ENCODE results near the gene PLEKHA5.
"Not testable (repeated sequence)": the region's sequence is repeated elsewhere in the genome, so short reads cannot be mapped to it uniquely, and the experiment has no call there.

PLEKHA5 gene

DNA sequence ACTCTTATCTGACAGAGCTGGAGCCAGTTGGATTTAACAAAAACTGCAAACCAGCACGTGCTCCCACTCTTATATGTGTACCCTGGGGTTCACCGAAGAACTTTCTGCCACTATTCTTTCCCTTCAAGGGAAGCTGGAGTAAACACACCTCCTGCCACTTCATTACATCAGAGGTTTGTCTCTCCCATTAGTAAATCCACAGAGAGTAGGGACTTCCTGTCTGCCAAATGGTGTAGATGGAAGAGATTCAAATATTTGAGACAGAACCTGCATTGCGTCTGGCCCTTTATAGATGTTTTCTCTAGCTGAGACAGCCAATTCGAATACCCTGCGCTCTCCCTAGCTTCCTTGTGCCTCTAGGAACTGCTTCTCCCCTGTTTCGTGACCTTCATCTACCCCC lies 280.7 kb downstream of the PLEKHA5 start:
- Histone ChIP-seq H3K4me3 (ENCODE audit: insufficient read depth, low read depth, low read length) (no peak overlapping the region), H3K27me3 (ENCODE audit: control insufficient read depth, insufficient read depth, low read length, poor library complexity, severe bottlenecking) (no peaks in the 10 kb centered on the region), H3K4me1 (ENCODE audit: control insufficient read depth, insufficient read depth, low read length) (peaks cover 4% of the 10 kb centered on the region), H3K36me3 (ENCODE audit: control insufficient read depth, insufficient read depth, low read length) (no peaks in the 10 kb centered on the region), H3K9me3 (ENCODE audit: control insufficient read depth, low read length) (no peaks in the 10 kb centered on the region), H3K27ac (ENCODE audit: insufficient read depth, low read depth, low read length, poor library complexity, severe bottlenecking) (no peak overlapping the region)
- 75 to 82% methylated on average over 6 of the region's 6 CpGs for WGBS, 2 experiments

DNA sequence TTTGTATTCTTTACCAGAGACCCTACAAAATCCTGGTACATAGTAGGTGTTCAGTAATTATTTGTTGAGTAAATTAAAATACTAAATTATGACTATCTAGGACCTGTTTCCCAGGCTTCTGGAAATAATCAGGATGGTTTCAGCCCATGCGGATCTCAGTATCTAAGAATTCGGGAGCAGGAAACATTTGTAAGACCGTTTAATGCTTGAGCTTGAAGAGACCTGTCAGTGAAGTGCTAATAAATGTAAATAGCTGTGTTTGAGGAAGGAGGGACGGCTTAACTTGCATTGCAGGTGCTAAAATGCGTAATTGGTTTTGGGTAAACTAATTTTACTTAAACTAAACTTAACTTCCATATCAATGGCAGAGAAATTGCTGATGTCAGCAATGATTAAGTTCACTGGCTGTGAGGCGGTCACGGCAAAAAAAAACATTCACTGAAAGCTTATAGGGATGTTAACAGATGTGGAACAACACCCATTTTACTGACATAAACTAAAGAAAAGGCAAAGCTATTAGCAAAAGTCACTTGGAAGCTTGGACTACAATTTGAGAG lies 281.2 kb downstream of the PLEKHA5 start:
- no peak overlapping the region for H3K27ac ChIP-seq (ENCODE audit: insufficient read depth, low read depth, low read length, poor library complexity, severe bottlenecking)
- 43 to 61% methylated on average over 4 to 7 of the region's 7 CpGs for WGBS, 2 experiments
- no peaks in the 10 kb centered on the region for H3K36me3 ChIP-seq (ENCODE audit: control insufficient read depth, insufficient read depth, low read length)
- no peaks in the 10 kb centered on the region for H3K9me3 ChIP-seq (ENCODE audit: control insufficient read depth, low read length)
- H3K4me1 ChIP-seq (ENCODE audit: control insufficient read depth, insufficient read depth, low read length) = peaks cover 4% of the 10 kb centered on the region
- H3K27me3 ChIP-seq (ENCODE audit: control insufficient read depth, insufficient read depth, low read length, poor library complexity, severe bottlenecking) = no peaks in the 10 kb centered on the region
- H3K4me3 ChIP-seq (ENCODE audit: insufficient read depth, low read depth, low read length) = no peak overlapping the region

DNA sequence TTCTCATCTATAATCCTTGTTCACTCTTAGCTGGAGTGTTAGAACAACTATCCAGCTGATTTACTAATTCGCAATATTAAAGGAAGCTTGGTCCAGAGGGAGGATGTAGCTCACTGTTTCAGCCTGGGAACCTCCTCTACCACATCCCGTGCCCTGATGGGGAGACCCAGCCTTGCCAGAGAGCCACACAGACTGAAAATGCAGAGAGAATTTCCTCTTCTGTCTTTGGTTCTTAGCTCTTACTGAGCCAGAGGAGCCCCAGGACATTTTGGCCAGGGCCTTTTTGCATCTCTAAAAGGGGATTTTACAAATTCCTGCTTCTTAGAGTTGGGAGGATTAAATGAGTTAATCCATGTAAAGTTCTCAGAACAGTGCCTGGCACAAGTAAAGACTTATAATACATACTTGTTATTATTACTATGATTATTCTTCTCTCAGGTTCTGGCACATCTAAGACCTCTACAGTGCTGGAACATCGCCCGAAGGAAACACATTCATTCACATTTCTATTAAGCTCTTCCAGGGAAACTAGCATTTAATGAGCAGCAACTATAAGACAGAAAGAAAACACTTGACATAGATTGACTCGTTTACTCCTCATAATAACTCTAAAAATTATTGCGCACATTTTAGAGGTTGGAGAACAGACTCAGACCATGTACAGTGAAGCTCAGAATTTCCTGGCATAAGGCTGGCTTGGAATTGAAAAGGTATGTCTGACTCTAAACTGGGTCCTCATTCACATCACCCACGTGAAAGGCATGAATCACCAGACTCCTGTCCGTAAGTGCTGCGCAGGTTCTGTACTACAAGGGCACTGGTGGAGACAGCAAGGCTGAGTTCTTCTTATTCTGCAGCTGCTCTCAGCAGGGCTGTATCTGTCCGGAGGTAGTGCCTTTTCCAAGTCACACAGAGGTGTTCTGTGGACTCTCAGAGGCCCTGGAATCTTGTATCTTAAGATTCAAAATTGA lies 282.0 kb downstream of the PLEKHA5 start:
- WGBS, 2 experiments = 81 to 86% methylated on average over 10 of the region's 10 CpGs
- Histone ChIP-seq H3K36me3 (ENCODE audit: control insufficient read depth, insufficient read depth, low read length) (no peaks in the 10 kb centered on the region), H3K27me3 (ENCODE audit: control insufficient read depth, insufficient read depth, low read length, poor library complexity, severe bottlenecking) (no peaks in the 10 kb centered on the region), H3K9me3 (ENCODE audit: control insufficient read depth, low read length) (no peaks in the 10 kb centered on the region), H3K27ac (ENCODE audit: insufficient read depth, low read depth, low read length, poor library complexity, severe bottlenecking) (no peak overlapping the region), H3K4me3 (ENCODE audit: insufficient read depth, low read depth, low read length) (no peak overlapping the region), H3K4me1 (ENCODE audit: control insufficient read depth, insufficient read depth, low read length) (peaks cover 4% of the 10 kb centered on the region)

DNA sequence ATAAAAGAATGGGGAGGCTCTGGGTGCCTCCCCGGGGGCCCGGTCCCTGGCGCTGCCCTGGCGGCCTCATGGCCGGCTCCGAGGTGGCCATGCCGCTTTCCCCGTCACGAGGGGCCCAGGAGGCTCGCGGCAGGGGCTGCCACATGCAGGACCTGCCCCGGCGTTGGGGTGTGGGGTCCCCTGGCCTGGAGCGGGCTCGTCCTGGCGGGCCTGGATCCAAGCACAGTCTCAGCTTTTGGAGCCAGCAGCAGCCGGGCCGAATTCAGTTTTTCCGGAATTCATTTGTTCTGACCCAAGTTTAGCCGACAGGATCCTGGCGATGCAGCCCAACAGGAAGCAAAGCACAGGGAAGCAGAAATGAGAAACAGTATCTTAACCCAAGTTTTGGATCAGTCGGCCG lies 283.3 kb downstream of the PLEKHA5 start:
- Histone ChIP-seq H3K27me3 (ENCODE audit: control insufficient read depth, insufficient read depth, low read length, poor library complexity, severe bottlenecking) (no peaks in the 10 kb centered on the region), H3K36me3 (ENCODE audit: control insufficient read depth, insufficient read depth, low read length) (no peaks in the 10 kb centered on the region), H3K4me3 (ENCODE audit: insufficient read depth, low read depth, low read length) (no peak overlapping the region), H3K9me3 (ENCODE audit: control insufficient read depth, low read length) (no peaks in the 10 kb centered on the region), H3K4me1 (ENCODE audit: control insufficient read depth, insufficient read depth, low read length) (peaks cover 4% of the 10 kb centered on the region), H3K27ac (ENCODE audit: insufficient read depth, low read depth, low read length, poor library complexity, severe bottlenecking) (no peak overlapping the region)
- WGBS, 2 experiments = 93 to 94% methylated on average over 23 of the region's 23 CpGs

DNA sequence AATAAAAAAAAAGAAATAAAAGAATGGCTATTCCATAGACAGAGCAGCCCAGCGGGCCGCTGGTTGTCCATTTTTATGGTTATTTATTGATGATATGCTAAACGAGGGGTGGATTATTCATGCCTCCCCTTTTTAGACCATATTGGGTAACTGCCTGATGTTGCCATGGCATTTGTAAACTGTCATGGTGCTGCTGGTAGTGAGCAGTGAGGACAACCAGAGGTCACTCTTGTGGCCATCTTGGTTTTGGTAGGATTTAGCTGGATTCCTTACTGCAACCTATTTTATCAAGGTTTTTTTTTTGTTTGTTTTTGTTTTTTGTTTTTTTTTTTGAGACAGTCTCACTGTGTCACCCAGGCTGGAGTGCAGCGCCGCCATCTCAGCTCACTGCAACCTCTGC lies 284.0 kb downstream of the PLEKHA5 start:
- not testable (repeated sequence) for H3K4me1 ChIP-seq (ENCODE audit: control insufficient read depth, insufficient read depth, low read length); H3K36me3 ChIP-seq (ENCODE audit: control insufficient read depth, insufficient read depth, low read length); H3K4me3 ChIP-seq (ENCODE audit: insufficient read depth, low read depth, low read length); H3K27me3 ChIP-seq (ENCODE audit: control insufficient read depth, insufficient read depth, low read length, poor library complexity, severe bottlenecking); H3K9me3 ChIP-seq (ENCODE audit: control insufficient read depth, low read length); H3K27ac ChIP-seq (ENCODE audit: insufficient read depth, low read depth, low read length, poor library complexity, severe bottlenecking)
- 90 to 97% methylated on average over 5 of the region's 5 CpGs for WGBS, 2 experiments

DNA sequence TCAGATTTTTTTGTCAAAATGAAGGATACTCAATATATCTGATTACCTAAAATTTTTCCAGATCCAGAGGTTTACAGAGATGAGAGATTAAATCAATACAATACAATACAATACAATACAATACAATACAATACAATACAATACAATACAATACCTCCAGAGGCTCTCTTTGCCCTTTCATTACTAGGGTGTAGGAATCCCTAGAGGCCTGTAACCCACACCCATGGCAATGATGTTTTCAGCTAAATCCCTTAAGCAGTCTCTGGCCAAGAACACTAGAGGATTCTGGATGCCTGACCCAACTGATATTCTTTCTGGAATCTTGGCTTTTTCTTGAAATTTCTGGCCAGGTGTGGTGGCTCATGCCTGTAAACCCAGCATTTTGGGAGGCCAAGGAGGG lies 286.0 kb downstream of the PLEKHA5 start:
- no peaks in the 10 kb centered on the region for H3K9me3 ChIP-seq (ENCODE audit: control insufficient read depth, low read length)
- no peak overlapping the region for H3K4me3 ChIP-seq (ENCODE audit: insufficient read depth, low read depth, low read length)
- no peaks in the 10 kb centered on the region for H3K36me3 ChIP-seq (ENCODE audit: control insufficient read depth, insufficient read depth, low read length)
- H3K27ac ChIP-seq (ENCODE audit: insufficient read depth, low read depth, low read length, poor library complexity, severe bottlenecking) = no peak overlapping the region
- no peaks in the 10 kb centered on the region for H3K27me3 ChIP-seq (ENCODE audit: control insufficient read depth, insufficient read depth, low read length, poor library complexity, severe bottlenecking)
- H3K4me1 ChIP-seq (ENCODE audit: control insufficient read depth, insufficient read depth, low read length) = no peaks in the 10 kb centered on the region

DNA sequence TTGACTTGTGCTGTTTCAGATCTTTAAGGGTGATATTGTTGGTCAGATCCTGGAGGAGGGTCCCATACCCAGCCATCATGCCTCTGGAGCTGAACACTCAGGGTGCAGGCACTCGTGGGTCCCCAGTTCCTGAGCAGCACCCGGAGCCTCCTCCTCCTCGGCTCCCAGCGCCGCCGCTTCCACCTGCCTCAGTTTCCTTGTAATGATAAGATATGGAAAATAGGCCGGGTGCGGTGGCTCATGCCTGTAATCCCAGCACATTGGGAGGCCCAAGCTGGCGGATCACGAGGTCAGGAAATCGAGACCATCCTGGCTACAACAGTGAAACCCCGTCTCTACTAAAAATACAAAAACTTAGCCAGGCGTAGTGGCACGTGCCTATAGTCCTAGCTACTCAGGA lies 289.6 kb downstream of the PLEKHA5 start:
- no peaks in the 10 kb centered on the region for H3K27me3 ChIP-seq (ENCODE audit: control insufficient read depth, insufficient read depth, low read length, poor library complexity, severe bottlenecking)
- 94 to 95% methylated on average over 14 of the region's 14 CpGs for WGBS, 2 experiments

DNA sequence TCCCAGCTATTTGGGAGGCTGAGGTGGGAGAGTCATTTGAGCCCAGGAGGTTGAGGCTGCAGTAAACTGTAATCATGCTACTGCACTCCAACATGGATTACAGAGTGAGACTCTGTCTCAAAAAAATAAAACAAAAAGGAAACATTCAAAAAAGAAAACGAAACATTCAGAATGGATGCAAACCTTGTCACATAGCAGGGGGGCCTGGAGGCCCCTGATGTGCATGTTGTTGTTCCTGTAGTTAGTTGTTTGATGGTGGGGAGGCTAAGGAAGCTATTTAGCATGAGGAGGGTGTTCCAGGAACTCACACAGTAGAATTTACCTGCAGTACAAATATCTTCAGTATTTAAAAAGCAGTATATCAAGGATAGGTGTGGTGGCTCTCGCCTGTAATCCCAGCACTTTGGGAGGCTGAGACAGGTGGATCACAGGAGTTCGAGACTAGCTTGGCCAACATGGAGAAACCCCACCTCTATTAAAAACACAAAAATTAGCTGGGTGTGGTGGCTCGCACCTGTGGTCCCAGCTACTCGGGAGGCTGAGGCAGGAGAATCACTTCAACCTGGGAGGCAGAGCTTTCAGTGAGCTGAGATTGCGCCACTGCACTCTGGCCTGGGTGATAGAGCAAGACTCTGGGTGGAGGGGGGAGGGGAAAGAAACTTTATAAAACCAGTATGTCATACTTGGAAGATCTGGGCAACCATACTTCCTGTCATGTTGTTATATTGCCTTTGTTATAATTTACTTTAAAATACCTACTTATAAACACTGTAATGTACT lies 292.2 kb downstream of the PLEKHA5 start:
- no peaks in the 10 kb centered on the region for H3K4me1 ChIP-seq (ENCODE audit: control insufficient read depth, insufficient read depth, low read length)
- 84 to 91% methylated on average over 5 of the region's 6 CpGs for WGBS, 2 experiments
- no peak overlapping the region for H3K27ac ChIP-seq (ENCODE audit: insufficient read depth, low read depth, low read length, poor library complexity, severe bottlenecking)
- H3K9me3 ChIP-seq (ENCODE audit: control insufficient read depth, low read length) = no peaks in the 10 kb centered on the region
- no peaks in the 10 kb centered on the region for H3K36me3 ChIP-seq (ENCODE audit: control insufficient read depth, insufficient read depth, low read length)
- H3K27me3 ChIP-seq (ENCODE audit: control insufficient read depth, insufficient read depth, low read length, poor library complexity, severe bottlenecking) = no peaks in the 10 kb centered on the region
- no peak overlapping the region for H3K4me3 ChIP-seq (ENCODE audit: insufficient read depth, low read depth, low read length)

More for the DNA sequence above, 289.6 kb downstream of the PLEKHA5 start:
- Histone ChIP-seq H3K4me3 (ENCODE audit: insufficient read depth, low read depth, low read length) (no peak overlapping the region), H3K9me3 (ENCODE audit: control insufficient read depth, low read length) (no peaks in the 10 kb centered on the region), H3K36me3 (ENCODE audit: control insufficient read depth, insufficient read depth, low read length) (no peaks in the 10 kb centered on the region), H3K4me1 (ENCODE audit: control insufficient read depth, insufficient read depth, low read length) (no peaks in the 10 kb centered on the region), H3K27ac (ENCODE audit: insufficient read depth, low read depth, low read length, poor library complexity, severe bottlenecking) (no peak overlapping the region)

DNA sequence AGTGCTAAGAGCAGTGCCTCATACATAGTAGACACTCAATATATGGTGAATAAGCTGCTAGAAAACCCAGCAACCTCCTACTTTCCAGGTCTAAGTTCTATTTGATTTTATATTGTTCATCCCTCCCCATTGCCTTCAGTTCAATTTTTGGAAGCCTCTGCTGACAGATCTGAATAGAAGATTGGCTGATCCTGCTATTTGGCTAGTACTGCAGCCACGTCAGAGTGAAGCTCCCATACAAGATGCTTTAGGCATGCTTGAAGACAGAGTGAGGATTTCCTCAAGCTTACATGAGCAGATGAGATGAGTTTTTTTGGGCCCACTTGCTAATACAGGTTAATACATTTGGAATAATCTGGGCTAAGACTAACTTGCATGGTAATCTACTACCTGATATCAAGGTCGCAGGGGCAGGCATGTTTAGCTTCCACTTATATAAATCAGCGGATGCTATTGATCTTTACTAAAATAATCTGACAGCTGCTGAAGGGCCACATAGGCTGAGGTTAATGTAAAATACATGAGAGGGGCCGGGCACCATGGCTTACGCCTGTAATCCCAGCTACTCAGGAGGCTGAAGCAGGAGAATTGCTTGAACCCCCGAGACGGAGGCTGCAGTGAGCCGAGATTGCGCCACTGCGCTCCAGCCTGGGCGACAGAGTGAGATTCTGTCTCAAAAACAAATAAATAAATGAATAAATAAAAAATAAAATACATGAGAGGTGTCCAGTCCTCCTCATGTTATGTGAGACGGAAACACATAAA lies 293.8 kb downstream of the PLEKHA5 start:
- Histone ChIP-seq H3K4me3 (ENCODE audit: insufficient read depth, low read depth, low read length) (no peak overlapping the region), H3K27ac (ENCODE audit: insufficient read depth, low read depth, low read length, poor library complexity, severe bottlenecking) (peak overlapping the region; percentile 16), H3K9me3 (ENCODE audit: control insufficient read depth, low read length) (no peaks in the 10 kb centered on the region), H3K4me1 (ENCODE audit: control insufficient read depth, insufficient read depth, low read length) (no peaks in the 10 kb centered on the region), H3K27me3 (ENCODE audit: control insufficient read depth, insufficient read depth, low read length, poor library complexity, severe bottlenecking) (no peaks in the 10 kb centered on the region), H3K36me3 (ENCODE audit: control insufficient read depth, insufficient read depth, low read length) (no peaks in the 10 kb centered on the region)
- 93 to 95% methylated on average over 10 to 12 of the region's 12 CpGs for WGBS, 2 experiments

Measured in ectodermal cell (in vitro differentiated cells).